ENCODE measurements around the gene DDX5.
A peak's percentile ranks its signal among the peaks of the same experiment; 100 is the strongest.

The DDX5 gene

DNA sequence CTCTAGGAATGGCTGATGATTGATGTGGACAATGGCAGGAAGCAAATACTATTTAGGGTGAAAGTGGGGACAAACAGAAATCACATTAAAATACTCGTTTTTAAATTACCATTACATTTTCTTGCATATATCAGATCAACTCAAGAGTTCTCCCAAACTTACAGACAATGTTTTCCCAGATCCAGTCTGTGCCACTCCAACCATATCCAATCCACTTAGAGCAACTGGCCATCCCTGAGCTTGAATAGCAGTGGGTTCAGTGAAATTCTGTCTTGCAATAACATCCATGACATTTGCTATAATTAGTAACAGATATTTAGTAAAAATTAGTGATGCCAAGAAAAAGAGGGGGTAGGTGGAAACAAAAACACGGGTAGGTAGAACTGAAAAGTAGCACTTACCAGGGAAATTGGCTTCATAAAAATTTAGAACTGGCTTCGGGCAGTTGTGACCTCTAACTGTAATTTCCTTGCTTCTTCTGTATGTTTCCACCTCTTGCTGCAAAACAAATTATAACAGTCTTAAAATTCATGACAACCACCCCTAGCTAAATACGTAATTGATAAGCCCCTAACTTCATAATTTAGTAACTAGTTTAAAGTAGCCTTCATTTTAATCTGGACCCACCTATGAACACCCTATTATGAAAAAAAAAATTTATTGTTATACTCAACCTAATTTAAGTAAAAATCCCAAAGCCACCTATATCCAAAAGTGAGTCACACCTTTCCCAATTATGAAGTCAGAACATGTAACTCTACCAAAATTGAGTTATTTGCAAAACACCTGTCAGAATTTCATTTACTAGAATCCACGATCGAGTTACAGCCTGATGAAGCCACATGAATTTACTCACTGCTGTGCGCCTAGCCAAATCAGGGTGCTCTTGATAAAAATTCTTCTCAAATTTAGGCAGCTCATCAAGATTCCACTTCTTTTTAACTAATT, 2.0 kb downstream of the DDX5 start:
- Histone ChIP-seq H3K36me3 (ENCODE audit: control insufficient read depth, insufficient read depth, low read length) (peaks cover 32% of the 10 kb centered on the region), H3K27me3 (replicated peaks; ENCODE audit: control insufficient read depth, insufficient read depth, low read length) (no peaks in the 10 kb centered on the region), H3K4me3 (replicated peaks; ENCODE audit: low read depth, low read length) (peak overlapping the region; percentile 100)
- TF ChIP-seq, protein P1, sequence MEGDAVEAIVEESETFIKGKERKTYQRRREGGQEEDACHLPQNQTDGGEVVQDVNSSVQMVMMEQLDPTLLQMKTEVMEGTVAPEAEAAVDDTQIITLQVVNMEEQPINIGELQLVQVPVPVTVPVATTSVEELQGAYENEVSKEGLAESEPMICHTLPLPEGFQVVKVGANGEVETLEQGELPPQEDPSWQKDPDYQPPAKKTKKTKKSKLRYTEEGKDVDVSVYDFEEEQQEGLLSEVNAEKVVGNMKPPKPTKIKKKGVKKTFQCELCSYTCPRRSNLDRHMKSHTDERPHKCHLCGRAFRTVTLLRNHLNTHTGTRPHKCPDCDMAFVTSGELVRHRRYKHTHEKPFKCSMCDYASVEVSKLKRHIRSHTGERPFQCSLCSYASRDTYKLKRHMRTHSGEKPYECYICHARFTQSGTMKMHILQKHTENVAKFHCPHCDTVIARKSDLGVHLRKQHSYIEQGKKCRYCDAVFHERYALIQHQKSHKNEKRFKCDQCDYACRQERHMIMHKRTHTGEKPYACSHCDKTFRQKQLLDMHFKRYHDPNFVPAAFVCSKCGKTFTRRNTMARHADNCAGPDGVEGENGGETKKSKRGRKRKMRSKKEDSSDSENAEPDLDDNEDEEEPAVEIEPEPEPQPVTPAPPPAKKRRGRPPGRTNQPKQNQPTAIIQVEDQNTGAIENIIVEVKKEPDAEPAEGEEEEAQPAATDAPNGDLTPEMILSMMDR (IDR thresholded peaks at IDR 0.05; ENCODE audit: insufficient read depth, low read length, poor library complexity, severe bottlenecking) = no peak
- DNase-seq (ENCODE audit: extremely low read depth, insufficient read length) = no peak

DNA sequence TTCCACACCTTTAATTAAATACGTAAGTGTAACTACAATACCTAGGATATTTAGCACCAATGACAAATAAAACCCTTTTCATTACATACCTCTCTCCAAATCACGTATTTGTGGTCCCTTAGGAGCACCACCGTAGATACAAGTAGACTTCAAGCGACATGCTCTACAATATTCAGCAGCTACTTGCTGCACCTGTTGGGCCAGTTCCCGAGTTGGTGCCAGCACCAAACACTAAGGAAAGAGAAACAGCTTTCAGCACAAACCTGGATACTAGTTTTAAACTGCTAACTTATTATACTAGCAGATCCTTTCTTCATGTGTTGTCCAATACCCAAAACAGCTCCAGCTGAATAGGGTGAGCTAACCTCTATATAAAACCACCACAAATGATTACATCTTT, 2.7 kb downstream of the DDX5 start:
- no peak overlapping the region for H3K4me3 ChIP-seq (replicated peaks; ENCODE audit: low read depth, low read length)

DNA sequence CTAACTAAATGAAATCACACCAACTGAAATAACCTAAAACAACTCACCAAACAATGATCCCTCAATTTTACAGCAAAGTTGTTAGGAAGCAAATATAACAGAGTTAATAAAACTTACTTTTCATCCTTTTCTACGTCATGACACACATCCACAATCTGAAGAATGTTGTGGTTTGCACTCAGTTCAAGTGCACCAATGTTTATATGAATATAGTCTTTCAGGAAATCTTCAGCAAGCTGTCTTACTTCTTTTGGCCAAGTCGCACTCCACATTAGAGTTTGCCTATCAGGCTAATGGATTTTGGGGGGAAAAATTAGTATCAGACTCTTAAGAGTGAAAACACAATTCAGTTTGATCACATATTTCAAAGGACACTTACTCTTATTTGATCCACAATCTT, 3.3 kb downstream of the DDX5 start:
- TF ChIP-seq, protein P1 (IDR thresholded peaks at IDR 0.05; ENCODE audit: insufficient read depth, low read length, poor library complexity, severe bottlenecking) = no peak
- Histone ChIP-seq H3K4me3 (replicated peaks; ENCODE audit: low read depth, low read length) (no peak overlapping the region), H3K36me3 (ENCODE audit: control insufficient read depth, insufficient read depth, low read length) (peaks cover 32% of the 10 kb centered on the region), H3K27me3 (replicated peaks; ENCODE audit: control insufficient read depth, insufficient read depth, low read length) (no peaks in the 10 kb centered on the region)
- DNase-seq (ENCODE audit: extremely low read depth, insufficient read length) = no peak

More for the DNA sequence above, 2.7 kb downstream of the DDX5 start:
- DNase-seq (ENCODE audit: extremely low read depth, insufficient read length) = no peak
- peaks cover 32% of the 10 kb centered on the region for H3K36me3 ChIP-seq (ENCODE audit: control insufficient read depth, insufficient read depth, low read length)
- H3K27me3 ChIP-seq (replicated peaks; ENCODE audit: control insufficient read depth, insufficient read depth, low read length) = no peaks in the 10 kb centered on the region
- TF ChIP-seq, protein P1 (IDR thresholded peaks at IDR 0.05; ENCODE audit: insufficient read depth, low read length, poor library complexity, severe bottlenecking) = no peak

DNA sequence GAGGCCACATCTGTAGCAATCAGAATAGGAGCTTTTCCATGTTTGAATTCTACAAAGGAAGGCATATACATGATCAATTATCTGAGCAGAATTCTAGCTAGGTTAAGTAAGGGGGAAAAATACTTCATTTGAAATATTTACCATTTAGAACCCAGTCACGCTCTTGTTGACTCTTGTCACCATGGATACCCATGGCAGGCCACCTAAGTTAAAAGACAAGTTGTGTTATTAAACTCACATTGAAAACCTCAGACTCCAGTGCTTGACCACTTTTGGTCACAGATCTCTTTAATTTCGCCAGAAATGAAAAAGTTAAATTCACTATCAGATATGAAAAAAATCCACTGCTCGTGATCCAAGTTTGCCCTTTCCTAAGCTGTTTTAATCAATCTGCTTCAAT, 4.1 kb downstream of the DDX5 start:
- Histone ChIP-seq H3K27me3 (replicated peaks; ENCODE audit: control insufficient read depth, insufficient read depth, low read length) (no peaks in the 10 kb centered on the region), H3K4me3 (replicated peaks; ENCODE audit: low read depth, low read length) (no peak overlapping the region), H3K36me3 (ENCODE audit: control insufficient read depth, insufficient read depth, low read length) (peaks cover 32% of the 10 kb centered on the region)
- TF ChIP-seq, protein P1 (IDR thresholded peaks at IDR 0.05; ENCODE audit: insufficient read depth, low read length, poor library complexity, severe bottlenecking) = no peak
- DNase-seq (ENCODE audit: extremely low read depth, insufficient read length) = no peak

DNA sequence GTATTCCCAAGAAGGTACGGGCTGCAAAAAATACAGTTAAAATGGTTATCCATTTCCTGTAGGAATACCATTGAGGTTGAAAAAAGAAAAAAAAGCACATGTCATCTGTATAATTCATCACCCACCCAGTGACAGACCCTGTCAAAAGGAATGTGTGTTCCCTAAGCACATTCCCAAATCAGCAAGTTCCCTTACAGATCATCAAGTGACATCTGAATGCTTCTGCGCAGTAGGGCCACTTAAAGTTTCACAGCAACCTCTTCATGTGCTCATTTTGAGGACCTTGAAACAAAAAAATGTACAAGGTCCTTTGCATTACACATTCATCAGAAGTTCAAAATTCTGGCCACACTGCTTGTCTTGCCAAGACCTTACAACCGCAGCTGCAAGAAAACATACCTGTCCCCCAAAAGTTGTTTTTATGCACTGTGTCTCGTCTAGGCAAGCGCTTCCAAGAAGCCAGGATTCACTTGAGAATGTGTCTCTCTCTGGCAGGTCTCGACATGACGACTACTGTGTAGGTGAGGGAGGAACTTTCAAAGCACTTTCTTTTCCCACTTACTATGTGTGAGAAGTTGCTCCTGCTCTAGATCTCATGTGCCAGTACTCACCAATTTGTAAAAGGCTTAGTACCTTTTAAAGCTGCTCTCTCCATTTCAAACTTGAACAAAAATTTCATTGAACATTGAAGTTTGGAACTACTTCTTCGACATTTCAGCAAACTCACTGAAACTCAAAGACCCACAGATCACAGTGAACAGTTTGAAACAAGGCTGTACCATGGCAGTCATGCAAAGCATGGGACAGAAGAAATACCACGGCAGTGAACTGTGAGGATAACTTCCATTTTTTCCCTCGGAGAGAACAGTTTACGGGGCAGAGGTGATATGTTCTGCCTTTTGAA, 5.0 kb downstream of the DDX5 start:
- H3K4me3 ChIP-seq (replicated peaks; ENCODE audit: low read depth, low read length) = no peak overlapping the region
- H3K36me3 ChIP-seq (ENCODE audit: control insufficient read depth, insufficient read depth, low read length) = peaks cover 32% of the 10 kb centered on the region
- no peaks in the 10 kb centered on the region for H3K27me3 ChIP-seq (replicated peaks; ENCODE audit: control insufficient read depth, insufficient read depth, low read length)

More for the DNA sequence above, 5.0 kb downstream of the DDX5 start:
- DNase-seq (ENCODE audit: extremely low read depth, insufficient read length) = no peak
- TF ChIP-seq, protein P1 (IDR thresholded peaks at IDR 0.05; ENCODE audit: insufficient read depth, low read length, poor library complexity, severe bottlenecking) = no peak
